Stimulated activated CD4-positive, alpha-beta T cell treated with anti-CD3 and anti-CD28 coated beads, Interleukin-4, amount 100 ng/mL, for 4 hours (primary cell): Measurements from ENCODE around the gene TMOD3.

Source experiments
- DNase-seq, 2 experiments: peaks; one replicate each; pipeline ENCODE4 v3.0.0-alpha.2; 2020

The TMOD3 gene

GRCh38 chr15:51828621-51829375 lies 655 bp upstream of the TMOD3 start:
- DNase-seq = no peak

GRCh38 chr15:51830276-51830806 lies 888 bp downstream of the TMOD3 start:
- DNase-seq = no peak

GRCh38 chr15:51833772-51834171 lies 4.3 kb downstream of the TMOD3 start:
- no peak for DNase-seq

GRCh38 chr15:51837792-51838251 lies 8.4 kb downstream of the TMOD3 start:
- no peak for DNase-seq

- DNase-seq = no peak
Measured at GRCh38 chr15:51838270-51838669, 8.8 kb downstream of the TMOD3 start.

GRCh38 chr15:51840692-51841091 lies 11.2 kb downstream of the TMOD3 start:
- no peak for DNase-seq

GRCh38 chr15:51841406-51842040 lies 12.1 kb downstream of the TMOD3 start:
- no peak for DNase-seq

- no peak for DNase-seq
Measured at GRCh38 chr15:51842265-51842664, 12.8 kb downstream of the TMOD3 start.

- DNase-seq = peak in 1 of 2 experiments; percentile 16
Measured at GRCh38 chr15:51842852-51843737, 13.6 kb downstream of the TMOD3 start.

- no peak for DNase-seq
Measured at GRCh38 chr15:51844747-51845426, 15.4 kb downstream of the TMOD3 start.

GRCh38 chr15:51846066-51846462 lies 16.6 kb downstream of the TMOD3 start:
- DNase-seq = no peak

- DNase-seq = no peak
Measured at GRCh38 chr15:51846463-51847230, 17.2 kb downstream of the TMOD3 start.

GRCh38 chr15:51848811-51849210 lies 19.4 kb downstream of the TMOD3 start:
- no peak for DNase-seq

- no peak for DNase-seq
Measured at GRCh38 chr15:51849860-51850259, 20.4 kb downstream of the TMOD3 start.

- no peak for DNase-seq
Measured at GRCh38 chr15:51853998-51854397, 24.5 kb downstream of the TMOD3 start.

- no peak for DNase-seq
Measured at GRCh38 chr15:51855612-51856011, 26.2 kb downstream of the TMOD3 start.

GRCh38 chr15:51856714-51857380 lies 27.4 kb downstream of the TMOD3 start:
- DNase-seq = no peak

- DNase-seq = peak; percentile 19 to 74
Measured at GRCh38 chr15:51861557-51862359, 32.3 kb downstream of the TMOD3 start.

- DNase-seq = no peak
Measured at GRCh38 chr15:51863131-51863530, 33.7 kb downstream of the TMOD3 start.

- peak in 1 of 2 experiments; percentile 8 for DNase-seq
Measured at GRCh38 chr15:51864408-51865056, 35.1 kb downstream of the TMOD3 start.
